ENCODE data around the gene NOL7.

The NOL7 gene

GRCh38 chr6:13600036-13600435 is 15.1 kb upstream of the NOL7 start:
- no peak for DNase-seq

GRCh38 chr6:13604135-13604534 is 11.0 kb upstream of the NOL7 start:
- DNase-seq, result no peak

- DNase-seq, result no peak
These were observed 10.4 kb upstream of the NOL7 start for GRCh38 chr6:13604546-13605416.

- DNase-seq, result no peak
These were observed 9.5 kb upstream of the NOL7 start for GRCh38 chr6:13605634-13606033.

GRCh38 chr6:13611715-13612114 is 3.4 kb upstream of the NOL7 start:
- DNase-seq, result no peak

GRCh38 chr6:13613029-13613594 is 2.0 kb upstream of the NOL7 start:
- DNase-seq, result no peak

- DNase-seq, result no peak
These were observed 809 bp upstream of the NOL7 start for GRCh38 chr6:13614126-13614925.

- no peak for DNase-seq
These were observed 621 bp downstream of the NOL7 start for GRCh38 chr6:13615792-13616120.

- DNase-seq, result no peak
These were observed 1.9 kb downstream of the NOL7 start for GRCh38 chr6:13617066-13617465.

GRCh38 chr6:13624871-13625288 is 9.7 kb downstream of the NOL7 start:
- DNase-seq, result no peak

GRCh38 chr6:13629459-13630116 is 14.5 kb downstream of the NOL7 start:
- DNase-seq, result no peak

GRCh38 chr6:13630499-13630898 is 15.4 kb downstream of the NOL7 start:
- no peak for DNase-seq

GRCh38 chr6:13633343-13633742 is 18.2 kb downstream of the NOL7 start:
- no peak for DNase-seq

GRCh38 chr6:13635948-13636658 is 21.0 kb downstream of the NOL7 start:
- DNase-seq, result no peak

GRCh38 chr6:13638014-13638413 is 22.9 kb downstream of the NOL7 start:
- DNase-seq, result no peak

- DNase-seq, result no peak
These were observed 23.5 kb downstream of the NOL7 start for GRCh38 chr6:13638626-13639025.

GRCh38 chr6:13641315-13641714 is 26.2 kb downstream of the NOL7 start:
- DNase-seq, result no peak

GRCh38 chr6:13643125-13643524 is 28.0 kb downstream of the NOL7 start:
- no peak for DNase-seq

- no peak for DNase-seq
These were observed 33.7 kb downstream of the NOL7 start for GRCh38 chr6:13648850-13649249.

- DNase-seq, result no peak
These were observed 34.3 kb downstream of the NOL7 start for GRCh38 chr6:13649393-13649792.

- DNase-seq, result no peak
These were observed 38.2 kb downstream of the NOL7 start for GRCh38 chr6:13653296-13653695.

- no peak for DNase-seq
These were observed 39.4 kb downstream of the NOL7 start for GRCh38 chr6:13654496-13654895.

- no peak for DNase-seq
These were observed 40.6 kb downstream of the NOL7 start for GRCh38 chr6:13655700-13656099.

All from DMS79 (cell line).